Stimulated activated effector memory CD8-positive, alpha-beta T cell treated with anti-CD3 and anti-CD28 coated beads, Interleukin-12 subunit alpha, Interleukin-12 subunit beta, amount 100 ng/mL, for 72 hours (primary cell): ENCODE measurements around the gene ANKS1B.
"Not testable (repeated sequence)": the region's sequence is repeated elsewhere in the genome, so short reads cannot be mapped to it uniquely, and the experiment has no call there.

ENCODE experiments used
- ATAC-seq: fragments of 150-1000 bp; cut with Tn5 transposase; 2 replicates; pipeline ENCODE4 v1.10.0; 2021
- DNase-seq, 2 donors: peaks; one replicate each; pipeline ENCODE4 v3.0.0; 2021 to 2022; ENCODE audit warnings: low spot score in 2 of 2
- H3K27ac Mint-ChIP-seq: one replicate; pipeline ENCODE4 v1.8.0; 2022; ENCODE audit warnings: mild to moderate bottlenecking, mixed read lengths
- H3K36me3 Mint-ChIP-seq: one replicate; pipeline ENCODE4 v1.8.0; 2022; ENCODE audit warnings: mild to moderate bottlenecking, mixed read lengths
- H3K4me1 Mint-ChIP-seq: one replicate; pipeline ENCODE4 v1.8.0; 2022; ENCODE audit warnings: mixed read lengths
- H3K4me3 Mint-ChIP-seq: one replicate; pipeline ENCODE4 v1.8.0; 2022; ENCODE audit warnings: mild to moderate bottlenecking, mixed read lengths
- H3K9me3 Mint-ChIP-seq: one replicate; pipeline ENCODE4 v1.8.0; 2022; ENCODE audit warnings: mixed read lengths

The ANKS1B gene

GRCh38 chr12:99372257-99372920, 612.3 kb downstream of the ANKS1B start:
- ATAC-seq, result no peak
- no peak overlapping the region for H3K27ac Mint-ChIP-seq
- no peak for DNase-seq
- no peaks in the 10 kb centered on the region for H3K4me1 Mint-ChIP-seq
- no peak overlapping the region for H3K4me3 Mint-ChIP-seq
- H3K36me3 Mint-ChIP-seq, result no peaks in the 10 kb centered on the region
- H3K9me3 Mint-ChIP-seq, result peaks cover 11% of the 10 kb centered on the region

- Mint-ChIP-seq H3K9me3 (peaks cover 12% of the 10 kb centered on the region), H3K4me3 (no peak overlapping the region), H3K27ac (no peak overlapping the region), H3K36me3 (no peaks in the 10 kb centered on the region), H3K4me1 (no peaks in the 10 kb centered on the region)
- DNase-seq, result no peak
- ATAC-seq, result no peak
Measured at GRCh38 chr12:99370421-99371138, 614.2 kb downstream of the ANKS1B start.

GRCh38 chr12:99367181-99367580, 617.6 kb downstream of the ANKS1B start:
- Mint-ChIP-seq H3K4me3 (no peak overlapping the region), H3K36me3 (no peaks in the 10 kb centered on the region), H3K27ac (no peak overlapping the region), H3K9me3 (peaks cover 19% of the 10 kb centered on the region), H3K4me1 (no peaks in the 10 kb centered on the region)
- no peak for DNase-seq
- no peak for ATAC-seq

- Mint-ChIP-seq H3K4me1 (no peaks in the 10 kb centered on the region), H3K9me3 (no peaks in the 10 kb centered on the region), H3K4me3 (no peak overlapping the region), H3K36me3 (no peaks in the 10 kb centered on the region), H3K27ac (no peak overlapping the region)
- ATAC-seq, result no peak
- no peak for DNase-seq
Measured at GRCh38 chr12:99352269-99352668, 632.5 kb downstream of the ANKS1B start.

- H3K27ac Mint-ChIP-seq, result no peak overlapping the region
- peaks cover 19% of the 10 kb centered on the region for H3K9me3 Mint-ChIP-seq
- no peak overlapping the region for H3K4me3 Mint-ChIP-seq
- no peak for DNase-seq
- H3K36me3 Mint-ChIP-seq, result no peaks in the 10 kb centered on the region
- H3K4me1 Mint-ChIP-seq, result no peaks in the 10 kb centered on the region
- no peak for ATAC-seq
Measured at GRCh38 chr12:99343960-99344359, 640.8 kb downstream of the ANKS1B start.

- Mint-ChIP-seq H3K27ac (no peak overlapping the region), H3K9me3 (peaks cover 25% of the 10 kb centered on the region), H3K4me3 (no peak overlapping the region), H3K36me3 (no peaks in the 10 kb centered on the region), H3K4me1 (no peaks in the 10 kb centered on the region)
- no peak for ATAC-seq
- no peak for DNase-seq
Measured at GRCh38 chr12:99339663-99340062, 645.1 kb downstream of the ANKS1B start.

GRCh38 chr12:99334285-99335056, 650.3 kb downstream of the ANKS1B start:
- no peak for ATAC-seq
- no peaks in the 10 kb centered on the region for H3K36me3 Mint-ChIP-seq
- DNase-seq, result no peak
- H3K9me3 Mint-ChIP-seq, result peaks cover 21% of the 10 kb centered on the region
- no peaks in the 10 kb centered on the region for H3K4me1 Mint-ChIP-seq
- H3K27ac Mint-ChIP-seq, result no peak overlapping the region
- no peak overlapping the region for H3K4me3 Mint-ChIP-seq

- Mint-ChIP-seq H3K27ac (no peak overlapping the region), H3K4me1 (no peaks in the 10 kb centered on the region), H3K4me3 (no peak overlapping the region), H3K9me3 (peaks cover 15% of the 10 kb centered on the region), H3K36me3 (no peaks in the 10 kb centered on the region)
- ATAC-seq, result no peak
- DNase-seq, result no peak
Measured at GRCh38 chr12:99332936-99333591, 651.7 kb downstream of the ANKS1B start.

GRCh38 chr12:99330216-99330615, 654.5 kb downstream of the ANKS1B start:
- H3K27ac Mint-ChIP-seq, result no peak overlapping the region
- DNase-seq, result no peak
- H3K4me3 Mint-ChIP-seq, result no peak overlapping the region
- no peaks in the 10 kb centered on the region for H3K4me1 Mint-ChIP-seq
- H3K9me3 Mint-ChIP-seq, result peaks cover 7% of the 10 kb centered on the region
- ATAC-seq, result no peak
- H3K36me3 Mint-ChIP-seq, result no peaks in the 10 kb centered on the region

- not testable (repeated sequence) for DNase-seq, H3K36me3 Mint-ChIP-seq, ATAC-seq, H3K27ac Mint-ChIP-seq, H3K4me3 Mint-ChIP-seq, H3K4me1 Mint-ChIP-seq
- peaks cover 21% of the 10 kb centered on the region for H3K9me3 Mint-ChIP-seq
Measured at GRCh38 chr12:99321210-99321609, 663.5 kb downstream of the ANKS1B start.

- Mint-ChIP-seq H3K36me3 (no peaks in the 10 kb centered on the region), H3K9me3 (peaks cover 15% of the 10 kb centered on the region), H3K4me3 (no peak overlapping the region), H3K27ac (no peak overlapping the region), H3K4me1 (no peaks in the 10 kb centered on the region)
- ATAC-seq, result no peak
- no peak for DNase-seq
Measured at GRCh38 chr12:99311373-99311772, 673.4 kb downstream of the ANKS1B start.

- Mint-ChIP-seq H3K4me3 (no peak overlapping the region), H3K27ac (no peak overlapping the region), H3K36me3 (no peaks in the 10 kb centered on the region), H3K4me1 (no peaks in the 10 kb centered on the region), H3K9me3 (peaks cover 16% of the 10 kb centered on the region)
- DNase-seq, result no peak
- no peak for ATAC-seq
Measured at GRCh38 chr12:99309812-99310211, 674.9 kb downstream of the ANKS1B start.

GRCh38 chr12:99302874-99303273, 681.9 kb downstream of the ANKS1B start:
- H3K4me3 Mint-ChIP-seq, result no peak overlapping the region

GRCh38 chr12:99287136-99287535, 697.6 kb downstream of the ANKS1B start:
- ATAC-seq (no peak), DNase-seq (no peak)
- no peaks in the 10 kb centered on the region for H3K36me3 Mint-ChIP-seq
- peaks cover 19% of the 10 kb centered on the region for H3K9me3 Mint-ChIP-seq
- H3K4me1 Mint-ChIP-seq, result no peaks in the 10 kb centered on the region
- no peak overlapping the region for H3K4me3 Mint-ChIP-seq
- H3K27ac Mint-ChIP-seq, result no peak overlapping the region

More at GRCh38 chr12:99302874-99303273, 681.9 kb downstream of the ANKS1B start:
- Mint-ChIP-seq H3K4me1 (no peaks in the 10 kb centered on the region), H3K27ac (no peak overlapping the region), H3K36me3 (no peaks in the 10 kb centered on the region), H3K9me3 (peaks cover 12% of the 10 kb centered on the region)
- DNase-seq (no peak), ATAC-seq (no peak)

GRCh38 chr12:99284161-99284560, 700.6 kb downstream of the ANKS1B start:
- no peak overlapping the region for H3K4me3 Mint-ChIP-seq
- no peaks in the 10 kb centered on the region for H3K36me3 Mint-ChIP-seq
- no peak for DNase-seq
- H3K4me1 Mint-ChIP-seq, result no peaks in the 10 kb centered on the region
- ATAC-seq, result no peak
- H3K9me3 Mint-ChIP-seq, result peaks cover 8% of the 10 kb centered on the region
- no peak overlapping the region for H3K27ac Mint-ChIP-seq
